H1 (cell line): ENCODE measurements around the gene TOMM40. TPM values are rescaled to one million over a fixed set of nuclear protein-coding genes. Genes with fewer than 3 reads are reported as not detected.

Source experiments
- CTCF ChIA-PET: fragments of 300-600 bp; sonication (Branson Sonifier 250); formaldehyde crosslinking; loops from one replicate; lab custom pipeline; 2021; ENCODE audit not compliant: partially characterized antibody; lab: Charles Lee
- POLR2A ChIA-PET: fragments of 300-600 bp; sonication (Branson Sonifier 250); formaldehyde crosslinking; loops from one replicate; lab custom pipeline; 2021; ENCODE audit warnings: inconsistent platforms; ENCODE audit not compliant: partially characterized antibody; lab: Charles Lee
- DNase-seq, 2 experiments: peaks; one replicate each; pipeline versions ENCODE4 v3.0.0 to v3.0.0-alpha.2; 2010 to 2022; ENCODE audit warnings: low spot score in 2 of 2, low read depth in 1 of 2, mixed read lengths in 1 of 2
- FAIRE-seq: peaks from 2 replicates; lab custom pipeline; 2011; peaks lifted over from hg19 to GRCh38; lab: Jason Lieb, UNC
- H2AFZ ChIP-seq: 2 replicates; pipeline ENCODE4 v1.8.1; 2012; ENCODE audit warnings: low read length, inconsistent platforms
- H2AK5ac ChIP-seq: 2 replicates; pipeline ENCODE4 v1.6.1; 2013; ENCODE audit warnings: low read depth, low read length
- H2BK120ac ChIP-seq: replicated peaks from 2 replicates; pipeline ENCODE3; 2013; ENCODE audit warnings: low read depth, low read length, inconsistent platforms
- H2BK12ac ChIP-seq: 2 replicates; pipeline ENCODE4 v1.6.1; 2013; ENCODE audit warnings: low read depth, low read length
- H2BK15ac ChIP-seq: 2 replicates; pipeline ENCODE4 v1.6.1; 2013; ENCODE audit warnings: low read length
- H2BK20ac ChIP-seq: 2 replicates; pipeline ENCODE4 v1.6.1; 2013; ENCODE audit warnings: low read length
- H2BK5ac ChIP-seq: 2 replicates; pipeline ENCODE4 v1.6.1; 2013; ENCODE audit warnings: low read depth, low read length
- H3K14ac ChIP-seq: 2 replicates; pipeline ENCODE4 v1.6.1; 2013; ENCODE audit warnings: inconsistent platforms; ENCODE audit not compliant: insufficient read length
- H3K18ac ChIP-seq: 2 replicates; pipeline ENCODE4 v1.6.1; 2013; ENCODE audit warnings: low read length; ENCODE audit errors: extremely low read depth
- H3K23ac ChIP-seq: 2 replicates; pipeline ENCODE4 v1.6.1; 2013; ENCODE audit warnings: inconsistent platforms; ENCODE audit not compliant: insufficient read length
- H3K23me2 ChIP-seq: 2 replicates; pipeline ENCODE4 v1.6.1; 2013; ENCODE audit warnings: low read depth, low read length
- H3K27ac ChIP-seq: 2 replicates; pipeline ENCODE4 v1.6.1; 2011; ENCODE audit warnings: low read depth, low read length, inconsistent platforms
- H3K27me3 ChIP-seq, 4 experiments: replicated peaks in 1 of 4; 1 replicate in 1 of 4; 2 replicates in 3 of 4; pipeline versions ENCODE4 v1.6.1 to v1.8.1; 2011 to 2013; ENCODE audit warnings: low read length in 3 of 4, mild to moderate bottlenecking in 3 of 4, inconsistent platforms in 2 of 4, mixed read lengths in 2 of 4, moderate library complexity in 1 of 4; ENCODE audit not compliant: control insufficient read depth in 3 of 4, insufficient read depth in 3 of 4; ENCODE audit errors: extremely low read depth in 1 of 4
- H3K36me3 ChIP-seq, 4 experiments: 2 replicates each; pipeline versions ENCODE4 v1.6.1 to v1.8.1; 2011 to 2013; ENCODE audit warnings: mild to moderate bottlenecking in 4 of 4, low read length in 3 of 4, moderate library complexity in 2 of 4, control low read depth in 1 of 4, inconsistent platforms in 1 of 4; ENCODE audit not compliant: insufficient read depth in 4 of 4, control insufficient read depth in 2 of 4
- H3K4ac ChIP-seq: replicated peaks from 2 replicates; pipeline ENCODE3; 2013; ENCODE audit warnings: low read length, low read depth, mixed read lengths, inconsistent platforms; ENCODE audit not compliant: insufficient read length
- H3K4me1 ChIP-seq, 4 experiments: replicated peaks in 1 of 4; 1 replicate in 1 of 4; 2 replicates in 3 of 4; pipeline versions ENCODE4 v1.6.1 to v1.8.1; 2011 to 2013; ENCODE audit warnings: low read length in 3 of 4, inconsistent platforms in 2 of 4, mixed read lengths in 1 of 4; ENCODE audit not compliant: insufficient read depth in 4 of 4, control insufficient read depth in 3 of 4
- H3K4me2 ChIP-seq, 2 experiments: 2 replicates each; pipeline versions ENCODE4 v1.6.1 to v1.8.1; 2011 to 2013; ENCODE audit warnings: low read depth in 2 of 2, low read length in 2 of 2, control low read depth in 1 of 2, inconsistent platforms in 1 of 2, mild to moderate bottlenecking in 1 of 2; ENCODE audit not compliant: insufficient read depth in 1 of 2
- H3K4me3 ChIP-seq, 4 experiments: fragments of 200-600, 300-600 bp in 1 of 4; sonication (generic), shearing (Covaris generic), sonication (Bioruptor Twin) in 1 of 4; 2 replicates each; pipeline versions ENCODE4 v1.5.1 to v1.8.1; 2011 to 2016; ENCODE audit warnings: low read length in 4 of 4, low read depth in 3 of 4, control low read depth in 2 of 4, inconsistent platforms in 2 of 4, mild to moderate bottlenecking in 2 of 4, mixed read lengths in 1 of 4, moderate library complexity in 1 of 4; ENCODE audit not compliant: insufficient read depth in 2 of 4; ENCODE audit errors: extremely low read depth in 1 of 4
- H3K56ac ChIP-seq: replicated peaks from 2 replicates; pipeline ENCODE3; 2013; ENCODE audit warnings: low read depth, mild to moderate bottlenecking, mixed read lengths, low read length, inconsistent platforms; ENCODE audit not compliant: insufficient read length
- H3K79me1 ChIP-seq: 2 replicates; pipeline ENCODE4 v1.6.1; 2013; ENCODE audit warnings: low read depth, low read length, control low read depth
- H3K79me2 ChIP-seq, 2 experiments: 2 replicates each; pipeline versions ENCODE4 v1.6.1 to v1.8.1; 2012 to 2013; ENCODE audit warnings: low read length in 2 of 2, mild to moderate bottlenecking in 2 of 2, inconsistent platforms in 1 of 2; ENCODE audit not compliant: insufficient read depth in 2 of 2, control insufficient read depth in 1 of 2
- H3K9ac ChIP-seq, 4 experiments: replicated peaks in 1 of 4; 1 replicate in 1 of 4; 2 replicates in 3 of 4; pipeline versions ENCODE4 v1.6.1 to v1.8.1; 2011 to 2013; ENCODE audit warnings: low read depth in 3 of 4, low read length in 3 of 4, control low read depth in 2 of 4, mild to moderate bottlenecking in 2 of 4, moderate library complexity in 2 of 4, inconsistent platforms in 1 of 4; ENCODE audit errors: extremely low read depth in 1 of 4
- H3K9me3 ChIP-seq, 2 experiments: 2 replicates each; pipeline versions ENCODE4 v1.6.1 to v1.8.1; 2012 to 2013; ENCODE audit warnings: mild to moderate bottlenecking in 2 of 2, moderate library complexity in 2 of 2, control low read depth in 1 of 2, inconsistent platforms in 1 of 2, low read depth in 1 of 2, low read length in 1 of 2, mixed read lengths in 1 of 2; ENCODE audit not compliant: insufficient read depth in 2 of 2
- H4K20me1 ChIP-seq, 2 experiments: replicated peaks in 1 of 2; 2 replicates each; pipeline versions ENCODE3 to v1.8.1; 2011 to 2013; ENCODE audit warnings: inconsistent platforms in 2 of 2, low read length in 2 of 2, mild to moderate bottlenecking in 1 of 2; ENCODE audit not compliant: insufficient read depth in 2 of 2, control insufficient read depth in 1 of 2
- H4K5ac ChIP-seq: 2 replicates; pipeline ENCODE4 v1.6.1; 2013; ENCODE audit warnings: low read length, low read depth, mixed read lengths, inconsistent platforms; ENCODE audit not compliant: insufficient read length
- H4K8ac ChIP-seq: 2 replicates; pipeline ENCODE4 v1.8.0; 2013; ENCODE audit warnings: mild to moderate bottlenecking, moderate library complexity, low read length, inconsistent platforms; ENCODE audit not compliant: insufficient read depth; ENCODE audit errors: extremely low read depth
- H4K91ac ChIP-seq: replicated peaks from 2 replicates; pipeline ENCODE3; 2013; ENCODE audit warnings: low read length, mixed read lengths, inconsistent platforms; ENCODE audit not compliant: insufficient read length
- BRCA1 ChIP-seq: IDR thresholded peaks from 2 replicates; pipeline ENCODE4 v1.6.1; 2012; ENCODE audit warnings: low read depth, low read length, improper control_type of control experiment
- POLR2AphosphoS5 ChIP-seq: IDR thresholded peaks from 2 replicates; pipeline ENCODE4 v1.6.1; 2011; ENCODE audit warnings: low read depth, low read length
- WGBS, 2 experiments: shearing (Covaris generic) in 1 of 2; methylation state at CpG; one replicate each; pipeline versions ENCODE4 v1.1.6 to v1.1.7; 2013 to 2015; ENCODE audit warnings: low lambda C conversion rate in 2 of 2, mixed read lengths in 2 of 2, inconsistent platforms in 1 of 2, low coverage in 1 of 2, missing lambda C conversion rate in 1 of 2; ENCODE audit not compliant: insufficient replicate concordance in 2 of 2, insufficient coverage in 1 of 2, insufficient read length in 1 of 2; ENCODE audit errors: extremely low coverage in 1 of 2, missing lambda C conversion rate in 1 of 2; 5-methylcytosine and 5-hydroxymethylcytosine counted together
- polyA plus RNA-seq, 7 experiments: library from polyadenylated mRNA; depleted of rRNA in 3 of 7; stranded (reverse) in 5 of 7; unstranded in 2 of 7; fragments of >200 nt in 5 of 7; fragments of 200-250 nt in 2 of 7; gene quantifications; 1 replicate in 5 of 7; 2 replicates in 1 of 7; 4 replicates in 1 of 7; pipeline versions ENCODE4 v1.2.1 to v1.2.3, GENCODE V29; 2011 to 2013; ENCODE audit warnings: missing spikeins in 2 of 7, mixed read lengths in 2 of 7
- total RNA-seq: library from RNA; stranded (reverse); fragmentation: NEBNext Ultra II Directional; extraction: Animal tissue kit (Norgen Biotek cat#: 25700); gene quantifications from 2 replicates; pipeline ENCODE4 v1.2.1, GENCODE V29; 2021

Gene TOMM40
- total and polyA plus RNA-seq, 2 of the 8 experiments (the other 6 are each of a cell fraction or from before 2014, with no cell fraction given), result 154 to 179 TPM

- no peak overlapping the region for H3K18ac ChIP-seq
- FAIRE-seq (no peak), DNase-seq (no peak)
- H4K91ac ChIP-seq, result no peak overlapping the region
- H3K14ac ChIP-seq, result no peak overlapping the region
- H4K5ac ChIP-seq, result no peak overlapping the region
- H2AK5ac ChIP-seq, result no peak overlapping the region
- H2BK5ac ChIP-seq, result no peak overlapping the region
- 92% methylated on average over 19 of the region's 19 CpGs; no CpG with 5 or more reads in 1 of the 2 experiments for WGBS, 2 experiments
- TF ChIP-seq POLR2AphosphoS5, result peak; percentile 13; the same call in 1 of the 2 replicates
- TF ChIP-seq BRCA1, result no peak
- peaks cover 0 to 6% (median 5%) of the 10 kb centered on the region in 4 experiments; a peak in 6 of 7 replicates for H3K4me1 ChIP-seq
- POLR2A ChIA-PET, result interaction anchor here (1.1 to 12.3 kb wide), 8 partner anchors 7 to 54 kb away, joined by 3 to 247 read pairs (median 9); partner anchors contain the start of genes CLPTM1, NECTIN2 and TOMM40
- no peak overlapping the region for H3K4ac ChIP-seq
- no peak overlapping the region for H2BK120ac ChIP-seq
- no peak overlapping the region for H2BK20ac ChIP-seq
- H4K8ac ChIP-seq, result no peak overlapping the region
- no peak overlapping the region for H3K23ac ChIP-seq
- H3K4me3 ChIP-seq, result no peak overlapping the region
- H3K36me3 ChIP-seq, result peaks cover 23 to 53% (median 45%) of the 10 kb centered on the region in 4 experiments
- no peak overlapping the region for H3K9ac ChIP-seq
- no peak overlapping the region for H2AFZ ChIP-seq
- no peak overlapping the region for H3K4me2 ChIP-seq
- CTCF ChIA-PET, result interaction anchor here (0.8 to 15.2 kb wide), 3 partner anchors 9 to 116 kb away, joined by 3 to 201 read pairs (median 3); partner anchors contain the start of gene CLPTM1
- no peaks in the 10 kb centered on the region for H3K27me3 ChIP-seq
- peaks cover 0 to 7% of the 10 kb centered on the region in 2 experiments; a peak in 1 of 4 replicates for H3K79me2 ChIP-seq
- H2BK12ac ChIP-seq, result no peak overlapping the region
- H3K56ac ChIP-seq, result no peak overlapping the region
- H4K20me1 ChIP-seq, result peaks cover 6 to 37% of the 10 kb centered on the region in 2 experiments
- no peaks in the 10 kb centered on the region for H3K23me2 ChIP-seq
- no peak overlapping the region for H2BK15ac ChIP-seq
- peaks cover 2% of the 10 kb centered on the region for H3K79me1 ChIP-seq
- H3K9me3 ChIP-seq, result no peaks in the 10 kb centered on the region
- H3K27ac ChIP-seq, result no peak overlapping the region
These were observed 9.5 kb downstream of the TOMM40 start for GRCh38 chr19:44900328-44901244.
